ENCODE measurements around the gene SZT2. TPM values are rescaled to one million over a fixed set of nuclear protein-coding genes. Genes with fewer than 3 reads are reported as not detected.

SZT2 gene
- total RNA-seq, 4 donors from 2014 or later = 49.2 to 68.7 (median 57.3) TPM

GRCh38 chr1:43351421-43352350 lies 38.0 kb upstream of the SZT2 start:
- peaks cover 0 to 21% (median 0%) of the 10 kb centered on the region in 4 donors for H3K4me1 ChIP-seq
- no peaks in the 10 kb centered on the region for H3K27me3 ChIP-seq
- DNase-seq (ENCODE audit: low spot score in 2 of 2) = no peak
- H3K27ac ChIP-seq = peak overlapping the region in 1 of 4 donors; percentile 22
- no peak overlapping the region for H3K4me3 ChIP-seq
- H3K9me3 ChIP-seq = no peaks in the 10 kb centered on the region
- H3K36me3 ChIP-seq = no peaks in the 10 kb centered on the region
- 71 to 74% methylated on average over 10 of the region's 10 CpGs for WGBS, 2 donors
- TF ChIP-seq CTCF (IDR thresholded peaks at IDR 0.05) (no peak), EP300 (IDR thresholded peaks at IDR 0.05) (no peak), POLR2A (IDR thresholded peaks at IDR 0.05) (no peak)

- Histone ChIP-seq H3K4me3 (no peak overlapping the region), H3K27ac (peak overlapping the region in 1 of 4 donors; percentile 22), H3K9me3 (no peaks in the 10 kb centered on the region), H3K36me3 (no peaks in the 10 kb centered on the region), H3K27me3 (no peaks in the 10 kb centered on the region), H3K4me1 (peaks cover 0 to 21% (median 0%) of the 10 kb centered on the region in 4 donors)
- 79 to 93% methylated on average over 2 of the region's 2 CpGs for WGBS, 2 donors
- DNase-seq (ENCODE audit: low spot score in 2 of 2) = no peak
- TF ChIP-seq CTCF (IDR thresholded peaks at IDR 0.05) (no peak), EP300 (IDR thresholded peaks at IDR 0.05) (no peak), POLR2A (IDR thresholded peaks at IDR 0.05) (no peak)
Observed at GRCh38 chr1:43352351-43352705, 37.4 kb upstream of the SZT2 start.

GRCh38 chr1:43352881-43353280 lies 36.8 kb upstream of the SZT2 start:
- H3K36me3 ChIP-seq = no peaks in the 10 kb centered on the region
- no peak overlapping the region for H3K4me3 ChIP-seq
- H3K27ac ChIP-seq = no peak overlapping the region
- no peak for DNase-seq (ENCODE audit: low spot score in 2 of 2)
- no peak for TF ChIP-seq POLR2A (IDR thresholded peaks at IDR 0.05)
- TF ChIP-seq CTCF (IDR thresholded peaks at IDR 0.05) = no peak
- no peak for TF ChIP-seq EP300 (IDR thresholded peaks at IDR 0.05)
- WGBS, 2 donors = 48 to 54% methylated on average over 3 of the region's 3 CpGs
- H3K9me3 ChIP-seq = no peaks in the 10 kb centered on the region
- H3K27me3 ChIP-seq = no peaks in the 10 kb centered on the region
- peaks cover 0 to 24% (median 0%) of the 10 kb centered on the region in 4 donors for H3K4me1 ChIP-seq

GRCh38 chr1:43354471-43354870 lies 35.2 kb upstream of the SZT2 start:
- H3K36me3 ChIP-seq = no peaks in the 10 kb centered on the region
- no peak overlapping the region for H3K27ac ChIP-seq
- no peak for DNase-seq (ENCODE audit: low spot score in 2 of 2)
- WGBS, 2 donors = 74 to 77% methylated on average over 2 of the region's 2 CpGs
- no peak for TF ChIP-seq EP300 (IDR thresholded peaks at IDR 0.05)
- no peak for TF ChIP-seq CTCF (IDR thresholded peaks at IDR 0.05)
- TF ChIP-seq POLR2A (IDR thresholded peaks at IDR 0.05) = no peak
- peaks cover 0 to 23% (median 2%) of the 10 kb centered on the region in 4 donors for H3K4me1 ChIP-seq
- no peaks in the 10 kb centered on the region for H3K9me3 ChIP-seq
- H3K27me3 ChIP-seq = no peaks in the 10 kb centered on the region
- H3K4me3 ChIP-seq = no peak overlapping the region

- TF ChIP-seq EP300 (IDR thresholded peaks at IDR 0.05) = no peak
- no peak for TF ChIP-seq CTCF (IDR thresholded peaks at IDR 0.05)
- TF ChIP-seq POLR2A (IDR thresholded peaks at IDR 0.05) = no peak
- 96 to 99% methylated on average over 2 of the region's 2 CpGs for WGBS, 2 donors
Observed at GRCh38 chr1:43354936-43355335, 34.8 kb upstream of the SZT2 start.

More at GRCh38 chr1:43354936-43355335, 34.8 kb upstream of the SZT2 start:
- DNase-seq (ENCODE audit: low spot score in 2 of 2) = no peak
- H3K4me1 ChIP-seq = peaks cover 0 to 22% (median 2%) of the 10 kb centered on the region in 4 donors
- no peaks in the 10 kb centered on the region for H3K27me3 ChIP-seq
- no peak overlapping the region for H3K27ac ChIP-seq
- H3K36me3 ChIP-seq = no peaks in the 10 kb centered on the region
- no peak overlapping the region for H3K4me3 ChIP-seq
- no peaks in the 10 kb centered on the region for H3K9me3 ChIP-seq

All from tibial nerve (tissue), 4 donors.